Stimulated activated CD4-positive, alpha-beta T cell treated with anti-CD3 and anti-CD28 coated beads, Interleukin-15, amount 100 ng/mL, for 1 hour (primary cell): ENCODE data around the gene FCHSD2.

Experiments used
- DNase-seq, 2 donors: peaks; one replicate each; pipeline ENCODE4 v3.0.0-alpha.2; 2020; ENCODE audit warnings: low read depth in 1 of 2, low spot score in 1 of 2

Gene FCHSD2

GRCh38 chr11:72826942-72827480 lies 315.1 kb downstream of the FCHSD2 start:
- no peak for DNase-seq

GRCh38 chr11:72826191-72826941 lies 315.8 kb downstream of the FCHSD2 start:
- DNase-seq, result no peak

GRCh38 chr11:72825661-72826060 lies 316.5 kb downstream of the FCHSD2 start:
- DNase-seq, result no peak

- no peak for DNase-seq
Measured at GRCh38 chr11:72824811-72825505, 317.2 kb downstream of the FCHSD2 start.

- no peak for DNase-seq
Measured at GRCh38 chr11:72824020-72824419, 318.1 kb downstream of the FCHSD2 start.

GRCh38 chr11:72823105-72823804 lies 318.9 kb downstream of the FCHSD2 start:
- no peak for DNase-seq

GRCh38 chr11:72821920-72822799 lies 320.0 kb downstream of the FCHSD2 start:
- DNase-seq, result peak; percentile 75 to 85

GRCh38 chr11:72821221-72821919 lies 320.7 kb downstream of the FCHSD2 start:
- no peak for DNase-seq

GRCh38 chr11:72820439-72821139 lies 321.5 kb downstream of the FCHSD2 start:
- DNase-seq, result no peak

- DNase-seq, result no peak
Measured at GRCh38 chr11:72818971-72819370, 323.1 kb downstream of the FCHSD2 start.

- no peak for DNase-seq
Measured at GRCh38 chr11:72817966-72818365, 324.2 kb downstream of the FCHSD2 start.

- no peak for DNase-seq
Measured at GRCh38 chr11:72816404-72816990, 325.6 kb downstream of the FCHSD2 start.

GRCh38 chr11:72815110-72815618 lies 327.0 kb downstream of the FCHSD2 start:
- no peak for DNase-seq

- DNase-seq, result peak; percentile 85 to 90
Measured at GRCh38 chr11:72814286-72815109, 327.6 kb downstream of the FCHSD2 start, which contains the start of gene ATG16L2. TSS of gene ATG16L2 (plus strand) at chr11:72814411. CDS start at chr11:72814446, 35 bp downstream.

GRCh38 chr11:72813740-72814285 lies 328.3 kb downstream of the FCHSD2 start:
- no peak for DNase-seq

- DNase-seq, result peak; percentile 35 to 49
Measured at GRCh38 chr11:72812967-72813739, 329.0 kb downstream of the FCHSD2 start.

- DNase-seq, result no peak
Measured at GRCh38 chr11:72812604-72812966, 329.5 kb downstream of the FCHSD2 start.
